ENCODE results near the gene ETFB.

Gene ETFB

DNA sequence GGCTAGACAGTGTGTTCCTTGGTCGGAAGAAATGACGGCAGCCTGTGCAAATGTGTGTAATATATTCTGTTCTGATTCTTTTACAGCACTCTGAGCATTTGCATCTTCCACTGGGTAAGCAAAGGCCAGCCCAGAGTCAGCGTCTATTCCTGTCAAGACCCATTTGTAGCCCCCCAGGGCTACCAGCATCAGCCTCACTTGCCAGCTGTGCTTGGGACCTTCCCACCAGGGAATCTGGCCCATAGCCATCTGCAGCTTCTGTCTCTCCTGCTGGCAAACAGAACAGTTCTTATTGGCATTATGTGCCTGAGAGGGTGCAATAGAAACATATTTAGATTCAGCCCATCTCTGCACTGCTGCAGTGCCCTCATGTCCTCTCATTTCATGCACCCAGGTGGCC is 60.7 kb downstream of the ETFB start:
- TF ChIP-seq, protein P1, sequence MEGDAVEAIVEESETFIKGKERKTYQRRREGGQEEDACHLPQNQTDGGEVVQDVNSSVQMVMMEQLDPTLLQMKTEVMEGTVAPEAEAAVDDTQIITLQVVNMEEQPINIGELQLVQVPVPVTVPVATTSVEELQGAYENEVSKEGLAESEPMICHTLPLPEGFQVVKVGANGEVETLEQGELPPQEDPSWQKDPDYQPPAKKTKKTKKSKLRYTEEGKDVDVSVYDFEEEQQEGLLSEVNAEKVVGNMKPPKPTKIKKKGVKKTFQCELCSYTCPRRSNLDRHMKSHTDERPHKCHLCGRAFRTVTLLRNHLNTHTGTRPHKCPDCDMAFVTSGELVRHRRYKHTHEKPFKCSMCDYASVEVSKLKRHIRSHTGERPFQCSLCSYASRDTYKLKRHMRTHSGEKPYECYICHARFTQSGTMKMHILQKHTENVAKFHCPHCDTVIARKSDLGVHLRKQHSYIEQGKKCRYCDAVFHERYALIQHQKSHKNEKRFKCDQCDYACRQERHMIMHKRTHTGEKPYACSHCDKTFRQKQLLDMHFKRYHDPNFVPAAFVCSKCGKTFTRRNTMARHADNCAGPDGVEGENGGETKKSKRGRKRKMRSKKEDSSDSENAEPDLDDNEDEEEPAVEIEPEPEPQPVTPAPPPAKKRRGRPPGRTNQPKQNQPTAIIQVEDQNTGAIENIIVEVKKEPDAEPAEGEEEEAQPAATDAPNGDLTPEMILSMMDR (IDR thresholded peaks at IDR 0.05; ENCODE audit: low read depth, low read length) = no peak
- no peak for DNase-seq (ENCODE audit: extremely low read depth, low read depth)

DNA sequence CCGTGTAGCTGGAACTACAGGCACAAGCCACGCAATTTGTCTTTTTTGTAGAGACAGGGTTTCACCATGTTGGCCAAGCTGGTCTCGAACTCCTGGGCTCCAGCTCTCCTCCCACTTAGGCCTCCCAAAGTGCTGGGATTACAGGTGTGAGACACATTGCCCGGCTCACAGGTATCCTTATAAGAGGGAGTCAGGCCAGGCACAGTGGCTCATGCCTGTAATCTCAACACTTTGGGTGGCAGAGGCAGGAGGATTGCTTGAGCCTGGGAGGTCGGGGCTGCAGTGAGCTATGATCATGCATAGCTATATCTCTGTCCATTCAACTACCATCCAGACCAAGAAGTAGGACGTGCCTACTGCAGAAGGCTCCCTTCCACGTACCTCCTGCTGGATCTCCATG is 64.9 kb downstream of the ETFB start:
- TF ChIP-seq, protein P1 (IDR thresholded peaks at IDR 0.05; ENCODE audit: low read depth, low read length) = no peak
- no peak for DNase-seq (ENCODE audit: extremely low read depth, low read depth)

DNA sequence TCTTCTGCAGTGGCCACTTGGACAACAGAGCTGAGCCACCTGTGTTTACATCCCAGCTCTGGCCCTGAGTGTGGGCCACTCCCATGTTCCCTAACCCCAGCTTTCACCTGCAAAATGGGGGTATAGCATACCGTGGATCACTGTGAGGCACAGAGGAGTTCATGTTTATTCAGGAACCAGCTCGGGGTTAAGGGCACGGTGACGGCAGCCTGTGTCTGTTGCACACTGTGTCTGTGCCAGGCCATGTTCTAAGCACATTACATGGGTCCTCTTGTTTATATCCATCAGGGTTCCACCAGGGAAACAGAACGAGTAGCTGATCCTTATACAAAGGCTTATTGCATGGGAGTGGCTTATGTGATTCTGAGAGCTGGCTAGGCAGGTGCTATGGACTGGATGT is 68.8 kb downstream of the ETFB start:
- TF ChIP-seq, protein P1 (IDR thresholded peaks at IDR 0.05; ENCODE audit: low read depth, low read length) = no peak
- DNase-seq (ENCODE audit: extremely low read depth, low read depth) = no peak

DNA sequence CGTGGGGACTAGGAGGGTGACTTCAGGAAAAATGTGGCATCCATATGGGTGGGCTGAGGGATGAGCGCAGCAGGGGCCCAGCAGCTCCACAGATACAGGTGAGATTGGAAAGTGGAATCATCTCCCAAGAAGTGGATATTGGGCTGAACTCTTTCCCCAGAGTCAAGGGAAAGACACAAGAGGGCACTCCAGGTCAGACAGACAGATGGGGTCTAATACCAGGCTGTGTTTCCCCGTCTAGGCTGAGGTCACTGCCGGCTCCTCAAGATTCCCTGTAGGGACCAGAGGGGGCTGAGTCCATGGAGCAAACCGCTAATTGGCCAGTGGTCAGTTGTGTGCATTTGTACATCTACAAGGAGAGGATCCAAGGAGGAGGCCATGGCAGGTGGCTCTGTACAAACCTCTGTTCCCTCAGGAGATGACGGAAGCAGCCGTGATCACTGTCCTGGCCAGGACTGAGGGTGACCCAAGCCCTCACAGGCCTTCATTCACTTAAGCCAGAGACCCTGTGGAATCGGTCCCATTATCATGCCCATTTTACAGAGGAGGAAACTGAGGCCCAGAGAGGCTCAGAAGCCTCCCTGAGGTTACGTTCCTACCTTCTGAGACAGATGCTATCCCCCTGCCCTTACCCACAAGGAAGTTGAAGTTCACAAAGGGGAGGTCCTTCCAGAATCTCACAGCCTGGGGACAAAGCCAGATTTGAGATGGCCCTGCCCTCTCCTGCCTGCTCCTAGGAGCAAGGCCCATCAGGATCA is 69.7 kb downstream of the ETFB start:
- TF ChIP-seq, protein P1 (IDR thresholded peaks at IDR 0.05; ENCODE audit: low read depth, low read length) = no peak
- DNase-seq (ENCODE audit: extremely low read depth, low read depth) = no peak

DNA sequence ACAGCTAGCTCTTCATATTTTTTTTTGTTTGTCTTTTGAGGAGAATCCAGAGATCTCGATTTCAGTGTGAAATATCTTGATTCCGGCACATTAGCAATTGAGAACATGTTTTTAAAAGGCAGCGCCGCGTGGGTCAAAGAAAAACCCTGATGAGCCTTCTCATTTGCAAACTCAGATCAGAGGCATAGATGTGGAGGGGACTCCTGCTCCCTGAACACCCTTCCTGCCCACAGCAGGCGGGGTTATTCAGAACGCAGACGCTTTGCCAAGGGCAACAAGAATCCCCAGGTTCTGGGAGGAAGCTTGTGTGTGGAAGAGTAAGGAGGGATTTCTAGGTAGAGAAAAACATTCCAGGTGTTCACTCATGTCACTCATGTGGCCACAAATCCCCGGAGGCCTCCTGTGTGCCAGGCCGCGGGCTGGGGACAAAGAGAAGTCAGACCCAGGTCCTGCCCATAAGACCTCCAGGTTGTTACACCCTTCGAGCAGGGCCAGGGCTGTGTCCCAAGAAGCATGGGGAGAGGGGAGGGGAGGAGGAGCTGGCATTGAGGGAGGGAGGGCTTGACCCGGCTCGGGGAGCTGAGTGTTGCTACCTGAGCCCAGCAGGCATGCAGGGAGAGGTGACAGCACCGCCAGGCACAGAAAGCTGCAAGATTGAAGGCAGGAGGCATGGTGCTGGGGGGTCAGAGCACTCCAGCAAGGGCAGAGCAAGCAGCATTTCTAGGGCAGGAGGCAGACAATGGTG is 70.6 kb downstream of the ETFB start:
- TF ChIP-seq, protein P1 (IDR thresholded peaks at IDR 0.05; ENCODE audit: low read depth, low read length) = no peak
- no peak for DNase-seq (ENCODE audit: extremely low read depth, low read depth)
